ENCODE measurements around the gene KCNC1. TPM values are rescaled to one million over a fixed set of nuclear protein-coding genes. Genes with fewer than 3 reads are reported as not detected.

Gene KCNC1
- total RNA-seq, 1 experiment from 2014 or later: not detected

DNA sequence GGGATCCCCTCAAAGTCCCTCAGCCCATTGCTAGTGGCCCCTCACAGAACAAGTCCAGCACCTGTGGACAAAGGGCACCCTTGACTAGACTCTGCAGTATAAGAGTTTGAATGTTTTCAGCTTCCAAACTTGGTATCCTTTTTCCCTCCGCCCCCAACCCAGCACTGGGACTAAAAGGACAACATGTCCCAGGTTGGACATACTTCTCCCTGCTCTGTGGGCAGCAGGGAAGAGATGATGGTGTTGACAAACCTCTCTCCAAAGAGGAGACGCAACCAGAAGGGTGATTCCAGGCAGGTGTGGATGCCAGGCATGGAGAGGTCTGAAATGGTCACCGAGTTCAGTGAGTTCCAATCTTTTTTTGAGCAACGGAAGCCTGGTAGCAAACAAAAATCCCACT, 19.7 kb upstream of the KCNC1 start:
- DNase-seq (ENCODE audit: low read depth): no peak

DNA sequence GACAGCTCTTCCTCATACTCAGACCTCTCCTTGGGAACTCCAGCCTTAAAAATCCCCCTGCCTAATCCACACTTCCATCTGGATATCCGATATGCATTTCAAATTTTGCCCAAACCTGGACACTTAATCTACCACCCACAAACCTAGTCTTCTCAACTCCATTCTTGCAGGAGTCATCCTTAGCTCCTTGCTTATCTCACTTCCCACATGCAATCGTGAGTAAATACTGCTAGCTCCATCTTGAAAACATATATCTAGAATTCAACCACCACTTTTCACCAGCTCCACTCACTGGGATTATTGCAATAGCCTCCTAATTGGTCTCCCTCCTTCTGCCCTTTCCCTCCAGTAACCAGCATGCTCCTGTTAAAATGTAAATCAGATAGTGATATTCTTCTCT, 17.8 kb upstream of the KCNC1 start:
- DNase-seq (ENCODE audit: low read depth): no peak

DNA sequence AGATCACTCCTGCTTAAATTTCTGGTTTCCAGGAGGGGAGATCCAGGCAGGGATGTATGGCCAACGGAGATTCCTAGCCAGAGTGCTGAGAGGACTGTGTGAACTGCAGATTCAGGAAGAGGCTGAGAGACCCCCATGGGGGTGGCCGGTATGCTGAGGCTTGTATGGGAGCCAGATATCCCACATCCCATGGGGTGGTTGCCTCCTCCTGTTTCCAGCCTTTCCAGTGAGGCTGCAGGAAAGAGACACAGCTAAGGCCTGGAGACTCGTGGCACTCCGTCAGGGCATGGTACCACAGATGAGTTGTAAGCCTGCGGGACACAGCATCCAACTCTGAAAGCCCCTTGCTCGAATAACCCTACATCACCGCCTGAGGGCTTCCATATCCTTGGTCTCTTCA, 16.6 kb upstream of the KCNC1 start:
- DNase-seq (ENCODE audit: low read depth): no peak

DNA sequence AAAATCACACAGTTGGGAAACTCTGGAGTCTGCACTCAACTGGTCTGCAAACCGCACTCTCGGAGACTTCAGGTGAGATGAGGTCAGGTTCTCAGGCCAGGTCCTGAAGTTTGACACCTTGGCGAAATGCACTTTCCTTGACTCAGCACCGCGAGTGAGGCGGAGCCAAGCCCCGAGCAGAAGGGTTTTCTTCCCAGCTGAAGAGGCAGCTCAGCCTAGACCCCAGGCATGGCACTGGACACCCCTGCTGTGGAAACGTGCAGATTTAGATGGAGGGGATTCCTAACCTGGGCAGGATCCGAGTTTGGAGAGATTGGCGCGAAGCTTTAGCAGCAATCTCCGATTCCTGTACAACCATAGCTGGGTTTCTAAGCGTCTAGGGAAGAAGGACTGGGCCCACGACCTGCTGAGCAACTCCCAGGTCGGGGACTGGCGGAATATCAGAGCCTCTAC, 16.0 kb upstream of the KCNC1 start:
- DNase-seq (ENCODE audit: low read depth): no peak

DNA sequence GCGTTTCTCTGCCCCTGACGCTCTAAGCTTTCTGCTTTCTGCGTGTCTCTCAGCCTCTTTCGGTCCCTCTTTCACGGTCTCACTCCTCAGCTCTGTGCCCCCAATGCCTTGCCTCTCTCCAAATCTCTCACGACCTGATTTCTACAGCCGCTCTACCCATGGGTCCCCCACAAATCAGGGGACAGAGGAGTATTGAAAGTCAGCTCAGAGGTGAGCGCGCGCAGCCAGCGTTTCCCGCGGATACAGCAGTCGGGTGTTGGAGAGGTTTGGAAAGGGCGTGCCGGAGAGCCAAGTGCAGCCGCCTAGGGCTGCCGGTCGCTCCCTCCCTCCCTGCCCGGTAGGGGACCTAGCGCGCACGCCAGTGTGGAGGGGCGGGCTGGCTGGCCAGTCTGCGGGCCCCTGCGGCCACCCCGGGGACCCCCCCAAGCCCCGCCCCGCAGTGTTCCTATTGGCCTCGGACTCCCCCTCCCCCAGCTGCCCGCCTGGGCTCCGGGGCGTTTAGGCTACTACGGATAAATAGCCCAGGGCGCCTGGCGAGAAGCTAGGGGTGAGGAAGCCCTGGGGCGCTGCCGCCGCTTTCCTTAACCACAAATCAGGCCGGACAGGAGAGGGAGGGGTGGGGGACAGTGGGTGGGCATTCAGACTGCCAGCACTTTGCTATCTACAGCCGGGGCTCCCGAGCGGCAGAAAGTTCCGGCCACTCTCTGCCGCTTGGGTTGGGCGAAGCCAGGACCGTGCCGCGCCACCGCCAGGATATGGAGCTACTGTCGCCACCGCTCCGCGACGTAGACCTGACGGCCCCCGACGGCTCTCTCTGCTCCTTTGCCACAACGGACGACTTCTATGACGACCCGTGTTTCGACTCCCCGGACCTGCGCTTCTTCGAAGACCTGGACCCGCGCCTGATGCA, 15.3 kb upstream of the KCNC1 start, which contains the start of gene MYOD1:
MYOD1 (plus strand) TSS at position 544 of the 910 bp plus-strand sequence; CDS start at position 756, 212 bp downstream.
- no peak for DNase-seq (ENCODE audit: low read depth)

DNA sequence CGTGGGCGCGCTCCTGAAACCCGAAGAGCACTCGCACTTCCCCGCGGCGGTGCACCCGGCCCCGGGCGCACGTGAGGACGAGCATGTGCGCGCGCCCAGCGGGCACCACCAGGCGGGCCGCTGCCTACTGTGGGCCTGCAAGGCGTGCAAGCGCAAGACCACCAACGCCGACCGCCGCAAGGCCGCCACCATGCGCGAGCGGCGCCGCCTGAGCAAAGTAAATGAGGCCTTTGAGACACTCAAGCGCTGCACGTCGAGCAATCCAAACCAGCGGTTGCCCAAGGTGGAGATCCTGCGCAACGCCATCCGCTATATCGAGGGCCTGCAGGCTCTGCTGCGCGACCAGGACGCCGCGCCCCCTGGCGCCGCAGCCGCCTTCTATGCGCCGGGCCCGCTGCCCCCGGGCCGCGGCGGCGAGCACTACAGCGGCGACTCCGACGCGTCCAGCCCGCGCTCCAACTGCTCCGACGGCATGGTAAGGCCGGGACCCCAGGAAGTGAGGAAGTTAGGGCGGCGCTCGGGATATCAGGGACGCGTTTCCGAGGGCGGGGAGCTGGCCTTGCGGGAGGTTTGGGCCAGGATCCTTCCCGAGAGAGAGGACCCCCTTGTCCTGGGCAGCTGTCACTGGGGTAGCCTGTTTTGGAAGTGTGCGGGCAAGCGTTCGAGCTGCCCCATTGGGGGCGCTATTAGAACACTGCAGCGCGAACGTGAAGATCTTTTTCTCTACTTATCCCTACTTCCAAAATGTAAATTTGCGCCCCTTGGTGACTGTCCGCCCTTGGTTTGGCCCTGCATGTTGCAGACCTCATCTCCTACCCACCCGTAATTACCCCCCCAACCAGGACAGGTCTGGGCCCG, 14.4 kb upstream of the KCNC1 start:
- no peak for DNase-seq (ENCODE audit: low read depth)

DNA sequence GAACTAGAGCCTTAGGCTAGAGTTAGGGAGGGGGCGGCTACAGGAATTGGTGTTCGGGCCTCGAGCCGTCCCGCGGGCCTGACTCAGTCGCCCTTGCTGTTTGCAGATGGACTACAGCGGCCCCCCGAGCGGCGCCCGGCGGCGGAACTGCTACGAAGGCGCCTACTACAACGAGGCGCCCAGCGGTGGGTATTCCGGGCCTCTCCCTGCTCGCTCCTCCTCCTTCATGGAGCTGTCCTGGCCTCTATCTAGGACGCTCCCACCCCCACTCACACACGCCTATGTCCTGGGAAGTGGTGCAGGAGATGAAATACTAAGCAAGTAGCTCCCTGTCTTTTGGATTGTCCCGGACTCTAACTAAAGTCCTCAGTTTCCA, 13.8 kb upstream of the KCNC1 start:
- peak; percentile 47 for DNase-seq (ENCODE audit: low read depth)

DNA sequence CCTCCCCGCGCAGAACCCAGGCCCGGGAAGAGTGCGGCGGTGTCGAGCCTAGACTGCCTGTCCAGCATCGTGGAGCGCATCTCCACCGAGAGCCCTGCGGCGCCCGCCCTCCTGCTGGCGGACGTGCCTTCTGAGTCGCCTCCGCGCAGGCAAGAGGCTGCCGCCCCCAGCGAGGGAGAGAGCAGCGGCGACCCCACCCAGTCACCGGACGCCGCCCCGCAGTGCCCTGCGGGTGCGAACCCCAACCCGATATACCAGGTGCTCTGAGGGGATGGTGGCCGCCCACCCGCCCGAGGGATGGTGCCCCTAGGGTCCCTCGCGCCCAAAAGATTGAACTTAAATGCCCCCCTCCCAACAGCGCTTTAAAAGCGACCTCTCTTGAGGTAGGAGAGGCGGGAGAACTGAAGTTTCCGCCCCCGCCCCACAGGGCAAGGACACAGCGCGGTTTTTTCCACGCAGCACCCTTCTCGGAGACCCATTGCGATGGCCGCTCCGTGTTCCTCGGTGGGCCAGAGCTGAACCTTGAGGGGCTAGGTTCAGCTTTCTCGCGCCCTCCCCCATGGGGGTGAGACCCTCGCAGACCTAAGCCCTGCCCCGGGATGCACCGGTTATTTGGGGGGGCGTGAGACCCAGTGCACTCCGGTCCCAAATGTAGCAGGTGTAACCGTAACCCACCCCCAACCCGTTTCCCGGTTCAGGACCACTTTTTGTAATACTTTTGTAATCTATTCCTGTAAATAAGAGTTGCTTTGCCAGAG, 13.2 kb upstream of the KCNC1 start:
- peak; percentile 49 for DNase-seq (ENCODE audit: low read depth)

DNA sequence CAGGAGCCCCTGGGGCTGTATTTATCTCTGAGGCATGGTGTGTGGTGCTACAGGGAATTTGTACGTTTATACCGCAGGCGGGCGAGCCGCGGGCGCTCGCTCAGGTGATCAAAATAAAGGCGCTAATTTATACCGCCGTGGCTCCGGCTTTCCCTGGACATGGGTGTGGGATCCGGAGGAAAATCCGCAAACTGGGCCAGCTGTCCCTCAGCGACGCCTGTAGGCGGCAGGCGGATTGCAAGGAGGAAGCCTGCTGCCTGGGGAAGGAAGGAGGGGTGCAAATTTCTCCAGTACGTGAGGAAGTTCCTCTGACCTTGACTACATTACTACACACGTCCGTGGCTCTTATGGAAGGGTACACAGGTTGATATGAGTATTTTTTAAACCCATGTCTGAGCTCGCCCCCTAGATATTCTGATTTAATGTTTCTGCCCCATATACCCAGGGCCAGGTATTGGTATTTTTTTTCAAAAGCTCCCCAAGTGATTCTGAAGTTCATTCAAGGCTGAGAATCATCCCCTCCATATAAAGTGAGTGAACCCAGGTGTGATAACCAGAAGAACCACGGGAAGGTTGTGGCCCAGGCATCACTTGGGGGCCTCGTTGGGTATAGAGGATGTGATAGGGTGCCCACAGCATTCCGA, 12.5 kb upstream of the KCNC1 start:
- DNase-seq (ENCODE audit: low read depth): peak; percentile 64

DNA sequence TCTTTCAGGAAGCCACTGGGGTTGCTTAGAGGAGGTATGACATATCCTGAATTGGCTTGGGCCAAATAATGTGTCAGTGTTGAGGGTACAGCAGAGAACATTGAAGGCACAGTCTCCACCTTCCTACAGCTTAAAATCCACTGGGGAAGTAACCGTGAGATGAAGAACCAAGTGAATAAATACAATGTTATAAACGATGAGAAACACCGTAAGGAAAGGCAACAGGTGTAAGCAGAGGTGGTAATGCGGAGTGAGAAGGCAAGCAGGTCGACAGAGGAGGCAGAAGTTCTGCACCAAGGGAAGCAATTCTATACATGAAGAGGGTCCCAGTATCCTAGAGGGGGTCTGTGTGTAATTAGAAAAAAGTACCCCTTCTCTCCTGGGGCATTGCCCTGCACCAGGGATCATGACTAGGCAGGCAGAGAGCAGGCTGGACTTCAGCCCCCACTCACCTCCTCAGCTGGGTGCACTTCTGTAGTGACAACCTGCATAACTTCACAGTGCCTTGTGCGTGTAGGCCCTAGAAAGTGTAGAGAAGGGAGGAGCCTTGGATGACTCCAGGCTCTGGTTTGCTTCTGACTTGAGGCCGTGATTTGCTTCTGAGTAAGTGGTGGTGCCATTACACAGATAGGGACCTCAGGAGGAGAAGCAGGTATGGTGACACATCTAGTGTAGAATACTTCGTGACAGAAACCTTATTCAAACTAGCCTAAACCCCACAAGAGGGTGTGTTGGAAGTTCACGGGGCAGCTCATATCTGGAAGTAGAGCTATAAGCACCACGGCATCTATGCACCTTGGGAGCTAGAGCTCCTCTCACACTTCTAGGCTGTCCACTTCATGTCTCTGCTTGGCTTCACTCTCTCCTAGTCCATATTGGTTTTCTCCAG, 10.3 kb upstream of the KCNC1 start:
- DNase-seq (ENCODE audit: low read depth): no peak

DNA sequence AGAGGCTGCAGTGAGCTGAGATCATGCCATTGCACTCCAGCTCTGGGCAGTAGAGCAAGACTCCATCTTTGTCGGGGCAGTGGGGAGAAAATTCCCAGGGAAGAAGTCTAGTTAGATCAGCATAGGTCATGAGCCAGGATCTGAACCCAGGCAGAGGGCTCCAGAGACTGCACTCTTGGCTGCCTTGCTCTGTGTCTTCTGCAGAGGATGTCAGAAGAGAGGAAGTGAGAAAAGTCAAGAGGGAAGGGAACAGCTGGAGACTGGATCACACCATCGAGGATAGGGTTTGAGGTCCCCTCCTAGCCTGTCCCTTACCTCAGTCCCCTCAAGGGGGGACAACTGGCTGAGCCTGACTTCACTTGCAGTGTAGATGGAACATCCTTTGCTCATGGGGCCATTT, 9.4 kb upstream of the KCNC1 start:
- DNase-seq (ENCODE audit: low read depth): no peak

DNA sequence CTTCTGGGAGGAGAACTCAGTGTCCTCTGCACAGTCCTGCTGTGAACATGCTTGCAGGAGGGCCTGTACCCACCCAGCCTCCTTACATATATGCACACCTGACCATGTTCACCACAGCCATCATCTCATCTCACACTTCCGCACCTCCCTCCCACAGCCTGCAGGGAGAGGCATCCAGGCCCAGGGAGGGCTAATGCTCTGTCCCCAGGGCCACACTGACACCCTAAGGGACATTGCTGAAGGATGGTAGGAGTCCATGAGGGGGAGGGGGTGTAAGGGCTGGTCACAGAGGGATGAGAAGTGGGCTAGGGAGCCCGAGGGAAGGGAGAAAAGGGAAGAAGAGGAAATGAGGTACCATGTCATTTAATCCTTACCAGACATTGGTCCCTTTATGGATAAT, 4.4 kb upstream of the KCNC1 start:
- no peak for DNase-seq (ENCODE audit: low read depth)

DNA sequence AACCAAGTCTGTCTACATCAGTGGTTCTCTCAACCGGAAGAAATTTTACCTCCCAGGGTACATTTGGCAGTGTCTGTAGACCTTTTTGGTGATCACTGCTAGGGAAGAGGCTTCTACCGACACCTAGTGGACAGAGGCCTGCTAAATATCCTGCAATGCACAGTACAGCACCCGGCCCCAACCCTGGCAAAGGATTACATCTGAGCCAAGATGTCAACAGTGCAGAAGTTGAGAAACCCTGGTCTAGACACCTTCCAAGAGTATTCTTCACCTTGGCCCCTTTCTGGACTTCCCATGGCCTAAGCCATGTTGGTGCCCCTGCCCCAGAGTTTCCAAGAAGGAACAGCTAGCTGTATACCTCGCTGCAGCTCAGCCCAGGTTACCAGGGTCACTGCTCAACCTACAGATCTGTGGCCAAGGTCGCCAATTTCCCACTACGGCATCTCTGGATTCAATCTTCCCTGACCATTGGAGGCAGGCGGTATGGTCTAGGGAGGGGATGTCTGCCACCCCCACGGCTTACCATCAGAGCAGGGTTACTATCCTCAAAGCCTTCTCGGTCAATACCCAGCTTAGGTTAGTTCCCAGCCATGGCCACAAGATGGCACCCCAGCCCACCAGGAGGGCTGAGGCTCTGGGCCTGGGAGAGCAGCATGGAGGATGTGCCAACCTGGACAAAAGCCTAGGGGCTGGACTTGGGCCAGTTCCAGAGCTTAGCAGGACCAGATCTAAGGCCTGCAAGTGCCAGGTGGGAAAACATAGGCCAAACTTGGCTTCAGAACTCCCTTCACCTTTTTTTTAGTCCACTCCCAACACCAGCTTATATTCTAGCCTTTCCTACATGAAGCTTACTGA, 3.7 kb upstream of the KCNC1 start:
- DNase-seq (ENCODE audit: low read depth): peak; percentile 78

DNA sequence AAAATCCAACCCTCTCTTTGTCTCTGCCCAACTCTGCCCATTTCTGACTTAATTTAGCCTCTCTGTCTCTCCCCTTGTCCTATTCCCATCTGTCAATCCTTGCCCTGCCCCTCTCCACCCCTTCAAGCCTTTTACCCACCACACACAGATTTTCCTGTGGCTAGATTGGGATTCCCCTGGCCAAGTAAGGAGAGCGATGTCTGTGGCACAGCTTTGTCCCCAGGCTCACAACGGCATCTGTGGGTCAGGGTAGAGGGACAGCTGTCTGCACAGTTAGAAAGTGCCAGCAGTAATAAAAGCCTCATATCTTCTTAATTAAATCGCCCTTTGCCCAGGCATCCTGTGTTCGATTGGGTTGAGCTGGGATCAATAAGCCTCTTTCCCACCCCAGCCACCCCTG, 1.3 kb upstream of the KCNC1 start:
- DNase-seq (ENCODE audit: low read depth): no peak

DNA sequence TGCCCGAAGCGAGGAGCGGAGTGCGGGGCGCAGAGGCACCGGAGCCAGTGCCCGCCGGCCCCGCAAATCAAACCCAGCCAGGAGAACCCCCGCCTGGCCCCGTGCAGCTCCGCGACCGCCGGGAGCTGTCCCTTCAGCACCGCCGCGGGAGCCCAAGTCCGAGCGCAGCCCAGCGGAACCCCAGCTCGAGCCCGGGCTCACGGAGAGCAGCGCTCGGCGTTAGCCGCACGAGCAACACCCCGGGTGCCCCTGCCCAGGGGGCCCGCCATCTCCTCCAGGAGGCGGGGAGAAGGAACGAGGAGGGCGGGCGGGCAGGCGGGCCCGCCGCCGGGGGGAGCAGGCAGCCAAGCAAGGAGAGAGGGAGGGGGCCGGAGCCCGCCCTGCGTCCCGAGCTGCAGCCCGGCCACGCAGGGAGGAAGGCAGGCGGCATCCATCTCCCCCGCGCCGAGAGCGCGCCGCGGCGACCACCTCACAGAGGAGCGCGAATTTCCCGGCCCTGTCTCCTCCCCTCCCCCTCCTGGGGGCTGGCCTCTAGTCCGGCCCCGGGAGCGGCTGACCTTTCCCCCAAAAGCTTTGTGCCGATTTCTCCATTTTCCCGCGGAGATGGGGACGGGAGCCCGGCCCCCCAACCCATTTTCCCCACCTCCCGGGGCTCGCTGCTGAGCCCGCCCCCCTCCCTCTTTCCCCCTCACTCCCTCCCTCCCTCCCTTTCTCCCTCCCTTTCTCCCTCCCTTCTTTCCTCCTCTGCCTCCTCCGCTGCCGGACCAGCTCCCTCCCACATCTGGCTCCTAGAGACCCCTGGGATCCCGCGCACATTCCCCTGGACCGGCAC, 621 bp downstream of the KCNC1 start:
- peak; percentile 71 for DNase-seq (ENCODE audit: low read depth)

DNA sequence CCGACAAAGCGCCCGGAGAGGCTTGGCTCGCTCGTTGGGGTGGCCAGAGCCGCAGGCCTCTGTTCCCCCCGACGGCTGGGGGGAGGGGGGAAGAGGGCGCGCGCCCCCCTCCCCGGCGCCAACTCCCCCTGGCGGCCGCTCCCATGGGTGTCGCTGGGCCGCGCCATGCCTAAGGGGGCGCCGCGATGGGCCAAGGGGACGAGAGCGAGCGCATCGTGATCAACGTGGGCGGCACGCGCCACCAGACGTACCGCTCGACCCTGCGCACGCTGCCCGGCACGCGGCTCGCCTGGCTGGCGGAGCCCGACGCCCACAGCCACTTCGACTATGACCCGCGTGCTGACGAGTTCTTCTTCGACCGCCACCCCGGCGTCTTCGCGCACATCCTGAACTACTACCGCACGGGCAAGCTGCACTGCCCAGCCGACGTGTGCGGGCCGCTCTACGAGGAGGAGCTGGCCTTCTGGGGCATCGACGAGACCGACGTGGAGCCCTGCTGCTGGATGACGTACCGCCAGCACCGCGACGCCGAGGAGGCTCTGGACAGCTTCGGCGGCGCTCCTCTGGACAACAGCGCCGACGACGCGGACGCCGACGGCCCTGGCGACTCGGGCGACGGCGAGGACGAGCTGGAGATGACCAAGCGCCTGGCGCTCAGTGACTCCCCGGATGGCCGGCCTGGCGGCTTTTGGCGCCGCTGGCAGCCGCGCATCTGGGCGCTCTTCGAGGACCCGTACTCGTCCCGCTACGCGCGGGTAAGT, 1.4 kb downstream of the KCNC1 start:
- DNase-seq (ENCODE audit: low read depth): no peak

DNA sequence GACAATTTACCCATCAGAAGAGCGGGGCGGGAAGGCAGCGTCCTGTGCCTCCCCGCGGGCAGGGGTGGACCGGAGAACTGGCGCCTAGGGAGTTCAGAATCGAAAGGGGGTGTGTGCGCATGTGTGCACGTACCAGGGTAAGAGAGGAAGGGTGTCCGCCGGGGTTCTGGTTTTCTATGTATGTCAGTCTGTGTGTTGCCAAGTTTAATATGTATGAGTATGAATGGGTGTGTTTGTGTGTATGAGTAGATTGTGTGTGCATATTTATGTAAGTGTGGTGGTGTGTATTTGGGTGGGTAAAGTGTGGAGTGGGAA, 2.0 kb downstream of the KCNC1 start:
- no peak for DNase-seq (ENCODE audit: low read depth)

All from M059J (cell line).